ENCODE measurements around the gene TSPO. TPM values are rescaled to one million over a fixed set of nuclear protein-coding genes. Genes with fewer than 3 reads are reported as not detected.
A peak's percentile ranks its signal among the peaks of the same experiment; 100 is the strongest.

Gene TSPO
- total and polyA plus RNA-seq, 9 of the 15 experiments (the other 6 are each of a cell fraction or from before 2014, with no cell fraction given) = 4.9 to 126 (median 25.3) TPM

- ATAC-seq = no peak
- Histone ChIP-seq H3K4me1 (replicated peaks in 1 of 2; ENCODE audit: control insufficient read depth in 2 of 2, insufficient read depth in 2 of 2, low read length in 2 of 2) (peaks cover 2 to 40% of the 10 kb centered on the region in 2 experiments; a peak in 3 of 5 replicates), H3K9me3 (replicated peaks; ENCODE audit: control insufficient read depth, insufficient read depth, low read depth, low read length) (no peaks in the 10 kb centered on the region), H3K9ac (ENCODE audit: insufficient read depth in 1 of 2, low read depth in 2 of 2, low read length in 2 of 2) (no peak overlapping the region), H2AFZ (ENCODE audit: low read depth, low read length) (no peak overlapping the region), H4K20me1 (replicated peaks; ENCODE audit: control insufficient read depth, insufficient read depth, low read length) (no peaks in the 10 kb centered on the region), H3K36me3 (ENCODE audit: control insufficient read depth, insufficient read depth, low read length) (no peaks in the 10 kb centered on the region), H3K9me1 (ENCODE audit: control insufficient read depth, insufficient read depth, low read length) (no peaks in the 10 kb centered on the region), H3K4me2 (ENCODE audit: insufficient read depth, low read length) (no peak overlapping the region), H3K4me3 (no peak overlapping the region), H3K27me3 (ENCODE audit: control insufficient read depth in 2 of 2, insufficient read depth in 2 of 2, low read length in 2 of 2) (peaks cover 0 to 20% of the 10 kb centered on the region in 2 experiments; a peak in 3 of 5 replicates), H3K79me2 (ENCODE audit: control insufficient read depth, insufficient read depth, low read length) (no peaks in the 10 kb centered on the region), H3K27ac (ENCODE audit: extremely low read depth, low read depth, low read length) (no peak overlapping the region)
- intact Hi-C loops (cut with micrococcal nuclease) = no loop called here
- in situ Hi-C loops (cut with MboI) = no loop called here
- no peak for TF ChIP-seq MCM7 (IDR thresholded peaks at IDR 0.05)
- WGBS (ENCODE audit: insufficient coverage, low coverage, missing lambda C conversion rate) = 43% methylated on average over 11 of the region's 22 CpGs
- no peak for DNase-seq (ENCODE audit: extremely low read depth in 1 of 4, low spot score in 3 of 4)
- CTCF ChIA-PET (ENCODE audit: low intra/inter-chr PET ratio) = no interaction called here
- POLR2A ChIA-PET = no interaction called here
- FAIRE-seq = no peak
- BruUV-seq (replicated peaks) = no TSS peak
These were observed 58.6 kb downstream of the TSPO start for GRCh38 chr22:43209971-43210370.

- in situ Hi-C loops (cut with MboI) = no loop called here
- CTCF ChIA-PET (ENCODE audit: low intra/inter-chr PET ratio) = no interaction called here
These were observed 59.5 kb downstream of the TSPO start for GRCh38 chr22:43210631-43211515.

More at GRCh38 chr22:43210631-43211515, 59.5 kb downstream of the TSPO start:
- Histone ChIP-seq H3K9me3 (replicated peaks; ENCODE audit: control insufficient read depth, insufficient read depth, low read depth, low read length) (no peaks in the 10 kb centered on the region), H4K20me1 (replicated peaks; ENCODE audit: control insufficient read depth, insufficient read depth, low read length) (no peaks in the 10 kb centered on the region), H3K27ac (ENCODE audit: extremely low read depth, low read depth, low read length) (no peak overlapping the region), H2AFZ (ENCODE audit: low read depth, low read length) (no peak overlapping the region), H3K4me2 (ENCODE audit: insufficient read depth, low read length) (no peak overlapping the region), H3K79me2 (ENCODE audit: control insufficient read depth, insufficient read depth, low read length) (no peaks in the 10 kb centered on the region), H3K4me3 (no peak overlapping the region), H3K9me1 (ENCODE audit: control insufficient read depth, insufficient read depth, low read length) (no peaks in the 10 kb centered on the region), H3K27me3 (ENCODE audit: control insufficient read depth in 2 of 2, insufficient read depth in 2 of 2, low read length in 2 of 2) (peaks cover 0 to 20% of the 10 kb centered on the region in 2 experiments; a peak in 3 of 5 replicates), H3K4me1 (replicated peaks in 1 of 2; ENCODE audit: control insufficient read depth in 2 of 2, insufficient read depth in 2 of 2, low read length in 2 of 2) (peaks cover 2 to 40% of the 10 kb centered on the region in 2 experiments; a peak in 3 of 5 replicates), H3K9ac (ENCODE audit: insufficient read depth in 1 of 2, low read depth in 2 of 2, low read length in 2 of 2) (no peak overlapping the region), H3K36me3 (ENCODE audit: control insufficient read depth, insufficient read depth, low read length) (no peaks in the 10 kb centered on the region)
- TF ChIP-seq IRF9 (tag; IDR thresholded peaks at IDR 0.05) = no peak
- TF ChIP-seq EGR1 (conservative IDR thresholded peaks at IDR 0.05) = peak; percentile 82
- TF ChIP-seq PHF20 (IDR thresholded peaks at IDR 0.05; ENCODE audit: partially characterized antibody) = no peak
- TF ChIP-seq BCOR (IDR thresholded peaks at IDR 0.05) = no peak
- TF ChIP-seq SPI1 (IDR thresholded peaks at IDR 0.05; ENCODE audit: borderline replicate concordance, low read depth, low read length) = 0 out of 2 replicates have a peak, but pooled peaks have one; percentile 42
- WGBS (ENCODE audit: insufficient coverage, low coverage, missing lambda C conversion rate) = 14% methylated on average over 11 of the region's 34 CpGs
- no peak for FAIRE-seq
- no peak for DNase-seq (ENCODE audit: extremely low read depth in 1 of 4, low spot score in 3 of 4)
- peak; percentile 26; the same call in 1 of the 3 replicates for ATAC-seq
- BruUV-seq (replicated peaks) = no TSS peak
- intact Hi-C loops (cut with micrococcal nuclease) = no loop called here
- POLR2A ChIA-PET = interaction anchor here (1.0 kb wide), 1 partner anchor 14 kb away, joined by 3 read pairs; no protein-coding TSS in a partner anchor
